Ramos (cell line): ENCODE measurements around the gene FGFR2.

ENCODE experiments used
- in situ Hi-C: fragments of 300-500 bp; cut with MboI; formaldehyde crosslinking; loops from one replicate; pipeline ENCODE4 v1.14.3; 2022; ENCODE audit warnings: low sequenced_read_pairs; ENCODE audit not compliant: unreplicated experiment

The FGFR2 gene

DNA sequence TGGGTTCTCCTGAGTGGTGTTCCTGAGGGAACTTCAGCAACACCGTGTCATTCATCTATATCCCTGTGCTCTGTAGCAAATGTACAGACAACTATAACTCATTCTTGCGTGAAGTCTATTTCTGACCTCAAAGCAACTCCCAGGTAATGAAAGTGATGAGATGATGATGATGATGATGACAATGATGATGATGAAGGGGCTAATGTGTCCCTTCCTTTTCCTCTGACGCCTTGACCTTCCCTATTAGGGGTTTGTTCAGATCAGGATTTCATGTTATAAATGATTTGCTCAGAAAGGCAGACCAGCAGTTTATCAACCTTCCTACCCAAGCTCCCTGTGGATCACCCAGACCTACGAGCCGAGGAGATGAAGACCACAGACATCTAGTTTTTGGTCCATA lies 136.9 kb downstream of the FGFR2 start:
- in situ Hi-C loops, result no loop called here

GRCh38 chr10:121460733-121461132 lies 137.5 kb downstream of the FGFR2 start:
- in situ Hi-C loops, result no loop called here

GRCh38 chr10:121459622-121460453 lies 138.4 kb downstream of the FGFR2 start:
- in situ Hi-C loops, result no loop called here

- in situ Hi-C loops, result no loop called here
These were observed 139.0 kb downstream of the FGFR2 start for GRCh38 chr10:121459279-121459621.

DNA sequence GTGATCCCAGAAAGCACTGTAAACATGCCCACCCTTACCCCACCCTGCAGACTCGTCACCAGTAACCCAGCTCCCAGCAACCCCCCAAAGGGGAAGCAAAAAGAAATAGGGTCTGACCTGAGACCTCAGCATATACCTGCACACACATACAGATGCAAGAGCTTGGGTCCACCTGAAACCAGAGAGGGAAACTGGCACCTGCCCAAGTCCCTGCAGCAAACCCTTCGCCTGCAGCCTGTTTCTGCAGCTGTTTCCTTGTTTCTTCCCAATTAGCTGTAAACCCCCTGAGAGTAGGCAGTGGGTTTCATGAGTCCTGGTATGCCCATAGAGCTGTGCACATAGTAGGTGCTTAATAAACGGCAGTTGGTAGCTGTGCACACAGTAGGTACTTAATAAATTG lies 140.5 kb downstream of the FGFR2 start:
- in situ Hi-C loops, result no loop called here

DNA sequence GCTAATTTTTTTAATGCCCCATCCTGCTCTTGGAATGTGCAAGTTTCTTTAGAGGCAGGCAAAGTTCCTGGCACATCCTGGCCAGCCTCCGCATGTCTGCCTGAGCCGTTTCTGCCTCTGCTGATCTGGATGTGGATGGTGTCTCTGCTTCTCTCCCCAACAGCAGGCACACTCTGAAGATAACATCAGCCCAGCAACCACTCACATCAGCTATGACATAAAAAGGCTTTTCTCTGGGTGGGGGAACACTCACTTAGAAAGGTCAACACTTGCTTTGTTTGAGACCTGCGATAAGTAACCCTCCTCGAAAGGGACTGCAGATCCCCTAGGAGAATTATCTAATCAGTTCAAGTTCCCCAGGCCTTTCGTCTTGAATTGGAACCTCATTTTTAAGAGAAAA lies 142.9 kb downstream of the FGFR2 start:
- in situ Hi-C loops, result no loop called here

DNA sequence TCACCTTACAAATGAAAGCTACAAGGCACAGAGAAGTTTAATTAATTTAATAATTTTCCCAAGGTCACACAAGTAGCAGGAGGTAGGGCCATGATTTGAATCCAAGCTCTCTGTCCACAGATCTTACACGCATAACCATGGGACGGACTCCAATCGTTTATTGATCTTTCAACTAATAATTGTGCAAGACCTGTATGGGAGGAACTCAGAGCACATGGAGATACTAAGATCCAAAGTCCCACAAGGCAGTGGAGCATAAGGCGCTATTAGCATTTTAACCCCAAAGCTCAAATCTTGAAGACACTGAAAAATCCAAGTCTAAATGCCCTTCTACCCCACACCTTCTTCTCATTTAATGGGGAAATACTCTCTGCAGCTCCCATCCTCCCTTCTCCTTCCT lies 143.5 kb downstream of the FGFR2 start:
- in situ Hi-C loops, result no loop called here

DNA sequence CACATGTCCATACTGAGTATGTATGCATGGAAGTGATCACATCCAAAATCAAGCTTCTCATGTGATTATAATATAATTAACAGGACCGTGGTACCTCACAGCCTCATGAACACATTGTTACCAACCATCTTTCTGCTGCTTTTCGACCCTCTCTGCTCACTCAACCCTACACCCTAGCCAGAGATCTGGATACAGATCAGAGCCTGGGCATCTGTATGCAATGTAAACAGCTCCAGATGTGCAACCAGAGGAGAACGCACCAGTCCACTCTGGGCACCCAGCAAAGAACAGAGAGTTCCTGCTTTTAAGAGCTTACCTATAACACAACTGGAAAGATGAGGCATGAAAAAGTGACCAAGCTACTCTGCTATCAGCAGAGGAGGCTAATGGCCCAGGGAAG lies 145.1 kb downstream of the FGFR2 start:
- in situ Hi-C loops, result no loop called here

- in situ Hi-C loops, result no loop called here
These were observed 145.7 kb downstream of the FGFR2 start for GRCh38 chr10:121452581-121452980.

DNA sequence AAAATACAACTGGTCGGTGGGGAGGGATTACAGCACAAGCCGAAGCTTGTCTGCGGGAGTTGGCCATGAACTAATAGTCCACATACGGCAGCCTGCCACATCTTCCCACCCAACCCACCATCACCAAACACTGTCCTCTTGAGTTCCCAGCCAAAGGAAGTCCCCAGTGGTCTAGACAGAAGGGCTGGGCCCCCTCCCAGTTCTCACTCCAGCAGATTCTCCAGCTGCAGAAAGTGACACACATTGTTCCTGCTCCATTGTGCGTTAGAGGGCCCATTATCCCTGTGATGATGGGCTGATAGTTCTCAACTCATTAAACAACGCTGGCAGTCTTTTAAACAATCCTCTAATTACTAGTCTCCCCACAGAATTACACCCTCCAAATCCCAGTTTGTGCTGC lies 148.0 kb downstream of the FGFR2 start:
- in situ Hi-C loops, result no loop called here

DNA sequence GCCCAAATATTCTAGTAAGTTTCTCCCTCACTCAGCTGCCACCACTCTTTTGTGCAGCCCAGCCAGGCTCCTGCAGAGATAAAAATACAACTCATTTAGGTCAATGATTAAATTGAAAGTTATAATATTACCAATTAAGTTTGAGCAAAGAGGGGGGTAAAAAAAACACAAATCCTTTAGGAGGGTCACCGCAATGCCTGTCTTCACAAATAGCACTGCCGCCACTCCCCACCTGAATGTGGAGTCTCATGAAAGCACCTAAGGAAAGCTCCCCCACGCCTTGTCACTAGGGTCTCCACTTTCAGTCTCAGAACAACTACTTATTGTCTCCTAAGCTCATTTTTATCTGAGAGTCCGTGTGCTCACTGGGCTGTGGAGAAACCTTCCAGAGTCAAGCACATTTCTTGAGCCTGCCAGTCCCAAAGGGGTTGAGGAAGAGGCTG lies 148.7 kb downstream of the FGFR2 start:
- in situ Hi-C loops, result no loop called here

DNA sequence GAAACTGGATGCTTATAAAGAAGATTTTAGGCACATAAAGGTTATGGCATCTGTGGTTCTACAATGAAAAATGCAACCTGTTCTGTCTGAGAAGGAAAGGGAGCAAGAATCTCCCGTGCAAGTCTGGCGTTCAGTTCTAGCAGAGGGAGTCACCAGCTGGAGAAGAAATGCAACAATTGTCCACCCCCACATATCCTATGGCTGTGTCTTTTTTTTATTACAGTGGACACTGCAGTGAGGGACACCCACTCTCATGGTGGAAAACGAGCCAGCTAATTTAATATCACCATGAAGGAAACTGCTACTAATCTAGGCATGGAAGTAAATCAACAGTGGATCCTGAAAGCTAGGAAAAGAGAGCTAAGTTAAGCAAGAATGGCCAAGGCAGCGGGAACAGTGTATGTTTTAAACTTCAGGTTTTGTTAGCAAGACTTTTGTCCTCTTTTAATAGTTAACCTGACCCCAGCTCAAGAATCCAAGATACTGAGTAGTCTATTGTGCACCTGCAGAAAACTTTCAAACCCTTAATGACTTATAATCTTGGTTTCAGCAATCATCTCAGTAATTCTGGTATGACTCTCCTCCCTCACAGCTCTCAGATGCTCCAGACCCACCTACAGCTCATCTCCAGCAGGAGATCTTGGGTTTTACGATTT lies 149.3 kb downstream of the FGFR2 start:
- in situ Hi-C loops, result no loop called here

DNA sequence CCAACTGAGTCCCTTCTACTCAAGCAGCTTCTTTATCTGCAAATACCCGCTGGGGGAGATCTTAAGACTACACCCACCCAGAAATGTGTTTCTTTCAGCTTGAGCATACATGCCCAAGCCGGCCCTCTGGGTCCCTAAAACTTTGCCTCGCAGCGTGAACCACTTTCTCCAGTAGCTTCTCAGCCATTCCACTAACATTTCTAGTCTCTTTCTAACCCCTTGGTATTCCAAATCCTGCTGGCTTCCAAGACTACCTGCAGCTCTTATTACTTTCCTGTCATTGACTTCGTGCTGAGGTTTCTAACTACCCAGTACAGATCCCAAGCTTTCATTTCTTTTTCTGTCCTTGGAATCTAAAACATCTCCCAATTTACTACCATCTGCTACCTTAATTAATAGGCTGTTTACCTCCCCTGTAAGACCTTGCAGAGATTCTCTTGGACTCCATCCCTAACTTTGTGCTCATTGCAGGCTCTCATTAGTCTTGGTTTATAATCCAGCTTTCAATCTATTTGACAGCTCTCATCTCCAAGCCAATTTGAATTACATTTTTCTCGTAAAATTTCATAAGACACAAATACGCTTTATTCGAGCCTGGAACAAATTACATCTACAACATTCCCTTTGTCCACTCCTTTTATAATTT lies 153.6 kb downstream of the FGFR2 start:
- in situ Hi-C loops, result no loop called here

DNA sequence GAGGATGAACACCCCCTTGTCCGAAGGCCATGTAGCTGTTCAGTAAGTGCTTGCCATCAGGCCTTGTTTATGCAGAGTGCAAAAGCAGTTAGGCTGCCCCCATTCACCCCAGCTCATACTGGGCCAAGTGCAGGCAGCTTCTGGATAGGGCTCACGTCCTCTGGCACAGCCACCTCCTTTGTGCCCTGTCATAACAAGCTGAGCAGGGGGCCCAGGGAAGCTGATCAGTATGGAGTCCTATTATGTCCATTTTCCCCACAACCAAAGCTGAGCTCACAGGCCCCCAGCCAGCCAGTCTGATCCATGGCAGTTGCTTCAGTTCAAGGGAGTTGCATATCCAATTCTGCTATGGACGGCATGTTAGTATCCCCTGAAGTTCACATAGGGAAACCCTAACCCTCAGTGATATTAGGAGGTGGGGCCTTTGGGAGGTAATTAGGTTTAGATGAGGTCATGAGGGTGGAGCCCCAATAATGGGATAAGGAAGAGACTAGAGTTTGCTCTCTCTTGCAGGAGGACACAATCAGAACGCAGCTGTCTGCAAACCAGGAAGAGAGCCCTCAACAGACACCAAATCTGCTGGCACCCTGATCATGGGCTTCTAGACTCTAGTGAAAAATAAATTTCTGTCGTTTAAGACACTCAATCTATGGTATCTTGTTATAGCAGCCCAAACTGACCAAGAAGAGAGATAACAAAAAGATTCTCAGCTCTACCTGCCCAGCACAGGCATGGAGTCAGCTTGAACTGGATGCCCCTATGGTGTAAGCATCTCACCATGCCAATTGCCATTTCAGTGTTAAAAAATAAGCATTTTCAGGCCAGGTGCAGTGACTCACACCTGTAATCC lies 155.9 kb downstream of the FGFR2 start:
- in situ Hi-C loops, result no loop called here

GRCh38 chr10:121440461-121440860 lies 157.8 kb downstream of the FGFR2 start:
- in situ Hi-C loops, result no loop called here

- in situ Hi-C loops, result no loop called here
These were observed 159.9 kb downstream of the FGFR2 start for GRCh38 chr10:121438333-121438732.

- in situ Hi-C loops, result no loop called here
These were observed 160.6 kb downstream of the FGFR2 start for GRCh38 chr10:121437596-121437995.

DNA sequence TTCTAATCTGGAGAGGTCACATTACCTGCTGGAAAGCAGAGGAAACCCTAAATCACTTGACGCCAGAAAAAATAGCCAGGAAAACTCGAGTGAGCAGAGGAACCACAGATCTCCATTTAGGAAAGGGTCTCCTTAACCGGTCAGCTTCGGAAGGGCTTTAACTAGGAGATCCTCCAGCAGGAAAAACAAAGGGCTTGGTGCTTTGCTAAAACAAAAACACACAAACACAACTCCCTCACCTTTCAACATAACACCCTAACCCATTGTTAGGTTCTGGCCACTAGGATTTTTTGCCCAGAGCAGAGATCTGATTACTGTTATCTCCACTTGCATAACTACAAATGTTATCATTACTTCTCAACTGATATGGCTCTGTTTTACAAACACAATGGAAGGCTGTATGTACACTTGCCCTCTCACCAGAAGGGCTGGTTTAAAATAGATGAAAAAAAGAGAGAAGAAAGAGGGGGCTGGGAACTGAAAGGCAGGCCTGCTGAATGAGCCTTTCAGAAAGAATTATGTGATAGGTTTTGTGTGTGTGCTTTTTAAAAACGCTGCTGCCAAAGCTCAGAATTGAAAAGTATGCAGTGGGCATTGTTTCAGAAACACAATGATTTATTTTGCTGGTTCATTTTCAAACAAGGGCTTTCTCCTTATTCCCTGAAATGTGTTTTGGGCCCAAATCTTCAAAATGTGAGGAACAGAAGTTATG lies 161.5 kb downstream of the FGFR2 start:
- in situ Hi-C loops, result no loop called here

- in situ Hi-C loops, result no loop called here
These were observed 162.0 kb downstream of the FGFR2 start for GRCh38 chr10:121436281-121436629.
